Lower lobe of right lung (tissue), 2 donors: Measurements from ENCODE around the gene METTL22. TPM values are rescaled to one million over a fixed set of nuclear protein-coding genes. Genes with fewer than 3 reads are reported as not detected.

Experiments used
- ATAC-seq, 2 donors: fragments of 200-7000 bp; cut with Tn5 transposase; one replicate each; pipeline ENCODE4 v1.9.1; 2020 to 2022; ENCODE audit warnings: mild to moderate bottlenecking in 2 of 2, moderate library complexity in 2 of 2
- DNase-seq: peaks from one replicate; pipeline ENCODE4 v3.0.0-alpha.2; 2020
- H3K27ac ChIP-seq: fragments of 200-600 bp; one replicate; pipeline ENCODE4 v1.8.0; 2022
- H3K27me3 ChIP-seq: fragments of 200-600 bp; one replicate; pipeline ENCODE4 v1.8.0; 2022; ENCODE audit warnings: low read depth
- H3K36me3 ChIP-seq: fragments of 200-600 bp; one replicate; pipeline ENCODE4 v1.8.0; 2022; ENCODE audit warnings: mild to moderate bottlenecking
- H3K4me1 ChIP-seq: fragments of 200-600 bp; one replicate; pipeline ENCODE4 v1.8.0; 2022
- H3K4me3 ChIP-seq: fragments of 200-600 bp; one replicate; pipeline ENCODE4 v1.8.0; 2022; ENCODE audit warnings: mild to moderate bottlenecking
- H3K9me3 ChIP-seq: fragments of 200-600 bp; one replicate; pipeline ENCODE4 v1.8.0; 2022
- intact Hi-C: fragments of 100-400 bp; cut with DNase I; formaldehyde crosslinking; loops from one replicate; pipeline ENCODE4 v1.11.0; 2022
- long read RNA-seq: library from polyadenylated mRNA; unstranded; transcript quantifications from one replicate; pipeline ENCODE4 v2.0.0, GENCODE V29; 2021
- total RNA-seq: library from RNA; stranded (reverse); fragmentation: NEBNext Ultra II Directional; extraction: Animal tissue kit (Norgen Biotek cat#: 25700); gene quantifications from one replicate; pipeline ENCODE4 v1.2.1, GENCODE V29; 2021
- TF ChIP-seq, protein P1 (sequence below): fragments of 200-600 bp; IDR thresholded peaks from one replicate; pipeline ENCODE4 v1.8.0; 2022; ENCODE audit warnings: antibody characterized with exemption, mild to moderate bottlenecking
- donor health status: DM: no; HTN: yes; CAD: no; lungs with severe emphysema.

METTL22 gene, protein sequence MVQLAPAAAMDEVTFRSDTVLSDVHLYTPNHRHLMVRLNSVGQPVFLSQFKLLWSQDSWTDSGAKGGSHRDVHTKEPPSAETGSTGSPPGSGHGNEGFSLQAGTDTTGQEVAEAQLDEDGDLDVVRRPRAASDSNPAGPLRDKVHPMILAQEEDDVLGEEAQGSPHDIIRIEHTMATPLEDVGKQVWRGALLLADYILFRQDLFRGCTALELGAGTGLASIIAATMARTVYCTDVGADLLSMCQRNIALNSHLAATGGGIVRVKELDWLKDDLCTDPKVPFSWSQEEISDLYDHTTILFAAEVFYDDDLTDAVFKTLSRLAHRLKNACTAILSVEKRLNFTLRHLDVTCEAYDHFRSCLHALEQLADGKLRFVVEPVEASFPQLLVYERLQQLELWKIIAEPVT
- total RNA-seq, result 43.5 TPM
- long read RNA-seq, full-length matches to known transcripts, result 4 of 18 reads
- long read RNA-seq, partial matches to known transcripts, result 5 of 18 reads
- long read RNA-seq, other reads (novel, unspliced or antisense), result 9 of 18 reads

DNA sequence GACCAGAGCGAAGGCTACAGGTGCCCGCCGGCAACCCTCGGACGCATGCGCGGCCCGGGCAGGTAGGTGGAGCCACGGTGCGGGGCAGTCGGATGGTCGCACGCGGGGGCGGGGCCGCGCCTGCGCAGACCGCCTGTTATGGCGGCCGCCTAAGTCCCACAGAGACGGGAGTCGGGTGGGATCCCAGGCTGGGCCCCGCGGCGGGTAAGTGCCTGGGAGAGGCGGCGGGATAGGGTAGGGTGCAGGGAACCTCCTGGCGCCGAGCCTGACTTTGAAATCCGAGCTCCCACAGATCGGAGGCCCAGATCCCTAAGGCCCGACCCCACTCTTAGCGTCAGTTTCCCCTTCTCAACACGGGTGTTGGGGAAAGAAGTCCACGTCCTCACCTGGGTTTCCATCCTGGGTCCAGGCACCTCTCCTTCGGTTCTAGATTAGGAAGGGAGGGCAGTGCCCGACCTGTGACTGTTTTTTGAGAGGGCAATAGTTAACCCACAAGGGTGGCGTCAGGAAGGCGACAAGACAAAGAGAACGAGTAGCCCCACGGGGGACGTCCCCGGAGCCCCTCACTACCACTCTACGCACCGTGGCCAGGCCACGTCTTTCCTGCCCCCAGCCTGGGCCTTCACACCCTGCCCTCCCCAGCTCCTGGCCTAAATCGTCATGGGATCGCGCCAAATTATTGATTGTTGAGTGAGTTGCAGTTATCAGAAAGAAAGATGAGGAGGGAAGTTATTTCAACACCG is at the start of gene METTL22:
TSS of gene METTL22 (plus strand) at position 127 of the 743 bp plus-strand sequence. CDS start 3,968 bp downstream, outside the sequence.
- TF ChIP-seq, protein P1, sequence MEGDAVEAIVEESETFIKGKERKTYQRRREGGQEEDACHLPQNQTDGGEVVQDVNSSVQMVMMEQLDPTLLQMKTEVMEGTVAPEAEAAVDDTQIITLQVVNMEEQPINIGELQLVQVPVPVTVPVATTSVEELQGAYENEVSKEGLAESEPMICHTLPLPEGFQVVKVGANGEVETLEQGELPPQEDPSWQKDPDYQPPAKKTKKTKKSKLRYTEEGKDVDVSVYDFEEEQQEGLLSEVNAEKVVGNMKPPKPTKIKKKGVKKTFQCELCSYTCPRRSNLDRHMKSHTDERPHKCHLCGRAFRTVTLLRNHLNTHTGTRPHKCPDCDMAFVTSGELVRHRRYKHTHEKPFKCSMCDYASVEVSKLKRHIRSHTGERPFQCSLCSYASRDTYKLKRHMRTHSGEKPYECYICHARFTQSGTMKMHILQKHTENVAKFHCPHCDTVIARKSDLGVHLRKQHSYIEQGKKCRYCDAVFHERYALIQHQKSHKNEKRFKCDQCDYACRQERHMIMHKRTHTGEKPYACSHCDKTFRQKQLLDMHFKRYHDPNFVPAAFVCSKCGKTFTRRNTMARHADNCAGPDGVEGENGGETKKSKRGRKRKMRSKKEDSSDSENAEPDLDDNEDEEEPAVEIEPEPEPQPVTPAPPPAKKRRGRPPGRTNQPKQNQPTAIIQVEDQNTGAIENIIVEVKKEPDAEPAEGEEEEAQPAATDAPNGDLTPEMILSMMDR, result no peak
- H3K27ac ChIP-seq, result peak within 1 kb of the TSS; percentile 92
- no peaks in the 10 kb centered on the region for H3K9me3 ChIP-seq
- intact Hi-C loops, result no loop called here
- peak; percentile 94 for DNase-seq
- peak; percentile 98 to 100 for ATAC-seq
- no peaks in the 10 kb centered on the region for H3K27me3 ChIP-seq
- peaks cover 13% of the 10 kb centered on the region for H3K36me3 ChIP-seq
- H3K4me1 ChIP-seq, result peaks cover 14% of the 10 kb centered on the region
- H3K4me3 ChIP-seq, result peak within 1 kb of the TSS; percentile 99

DNA sequence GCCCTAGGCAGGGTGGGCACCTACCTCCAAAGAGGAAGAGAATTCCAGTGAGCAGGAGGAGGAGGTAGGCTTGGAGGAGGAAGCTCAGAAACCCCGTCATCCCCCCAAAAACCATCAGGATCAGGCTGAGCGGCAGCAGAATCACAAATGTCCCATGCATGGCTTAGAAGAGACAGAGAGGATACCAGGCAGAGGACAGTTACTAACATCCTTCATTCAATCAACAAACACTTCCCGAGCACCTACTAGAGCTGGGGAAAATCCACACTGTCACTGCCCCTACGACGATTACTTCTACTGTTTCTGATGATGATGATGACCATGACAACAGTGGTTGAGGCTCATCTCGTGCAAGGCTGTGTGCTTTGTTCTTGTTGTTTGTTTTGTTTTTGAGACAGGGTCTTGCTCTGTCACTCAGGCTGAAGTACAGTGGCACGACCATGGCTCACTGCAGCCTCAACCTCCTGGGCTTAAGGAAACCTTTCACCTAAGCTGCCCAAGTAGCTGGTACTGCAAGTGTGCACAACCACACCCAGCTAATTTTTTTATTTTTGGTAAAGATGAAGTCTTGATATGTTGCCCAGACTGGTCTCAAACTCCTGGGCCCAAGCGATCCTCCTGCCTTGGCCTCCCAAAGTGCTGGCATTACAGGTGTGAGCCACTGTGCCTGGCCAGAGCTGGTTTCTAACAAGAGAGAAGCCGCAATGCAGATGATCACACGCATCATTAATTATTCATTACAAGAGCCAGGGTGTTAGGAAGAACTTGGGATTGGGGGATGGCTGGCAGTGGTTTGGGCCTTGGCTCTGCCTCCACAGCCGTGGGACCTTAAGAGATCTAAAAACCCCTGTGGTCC is 49.2 kb upstream of the METTL22 start:
- Histone ChIP-seq H3K4me3 (no peak overlapping the region), H3K4me1 (no peaks in the 10 kb centered on the region), H3K27ac (no peak overlapping the region), H3K27me3 (peaks cover 41% of the 10 kb centered on the region), H3K36me3 (no peaks in the 10 kb centered on the region), H3K9me3 (no peaks in the 10 kb centered on the region)
- intact Hi-C loops, result no loop called here
- TF ChIP-seq, protein P1, result no peak
- ATAC-seq (no peak), DNase-seq (no peak)

DNA sequence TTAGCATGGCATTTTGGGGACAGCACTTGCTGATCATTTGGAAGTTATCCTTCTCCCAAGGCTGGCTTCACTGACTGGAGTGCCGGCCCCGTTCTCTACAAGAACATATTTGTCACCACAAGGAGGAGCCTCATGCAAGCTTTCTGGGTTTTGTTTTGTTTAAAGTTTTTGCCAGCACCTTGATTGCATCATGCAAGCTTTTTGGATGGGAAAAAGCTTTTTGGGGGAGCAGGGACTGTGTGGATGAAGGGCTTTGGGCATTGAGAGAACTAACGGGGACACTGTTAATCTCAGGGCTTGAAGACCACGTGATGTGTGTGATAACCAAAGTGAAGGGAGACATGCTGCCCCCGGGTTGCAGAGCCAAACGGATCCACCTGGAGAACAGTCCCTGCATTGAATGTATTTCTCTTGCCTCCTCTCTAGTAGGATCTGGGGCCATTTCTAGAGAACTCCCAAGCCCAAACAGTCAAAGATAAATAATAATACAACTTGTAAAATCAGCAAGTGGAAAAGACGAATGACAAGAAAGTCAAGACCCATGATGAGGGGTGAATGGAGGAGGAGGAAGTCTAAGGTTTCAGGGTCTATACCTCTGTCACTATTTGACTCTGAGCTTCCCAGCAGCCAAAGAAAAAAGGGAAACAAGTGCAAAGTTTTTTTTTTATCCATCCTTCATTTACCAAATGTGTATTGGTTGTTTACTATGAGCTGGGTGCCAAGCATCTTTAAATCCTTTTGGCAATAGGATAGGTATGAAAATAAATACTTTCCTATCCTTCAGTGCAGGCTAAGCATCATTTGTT is 48.4 kb upstream of the METTL22 start:
- Histone ChIP-seq H3K27me3 (peaks cover 41% of the 10 kb centered on the region), H3K27ac (no peak overlapping the region), H3K36me3 (no peaks in the 10 kb centered on the region), H3K4me3 (no peak overlapping the region), H3K4me1 (no peaks in the 10 kb centered on the region), H3K9me3 (no peaks in the 10 kb centered on the region)
- no peak for DNase-seq
- intact Hi-C loops, result no loop called here
- TF ChIP-seq, protein P1, result peak; percentile 34
- peak; percentile 9 to 35 for ATAC-seq

DNA sequence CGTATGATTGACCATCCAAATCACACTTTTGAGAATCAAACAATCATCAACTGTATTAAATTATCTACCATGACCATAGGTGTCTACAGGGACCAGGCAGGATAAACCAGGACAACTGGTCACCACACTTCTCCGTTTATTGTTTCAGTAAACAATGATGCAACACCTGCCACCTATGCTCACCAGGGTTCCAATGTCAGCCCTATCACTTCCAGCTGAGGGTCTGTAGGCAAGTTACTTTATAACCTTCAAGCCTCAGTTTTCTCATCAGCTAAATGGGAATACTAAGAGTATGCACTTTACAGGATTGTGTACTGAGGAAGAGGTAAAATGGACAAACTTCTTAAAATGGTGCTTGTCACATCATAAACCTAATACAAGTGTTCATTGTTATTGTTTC is 46.1 kb upstream of the METTL22 start:
- Histone ChIP-seq H3K27me3 (peaks cover 29% of the 10 kb centered on the region), H3K4me1 (no peaks in the 10 kb centered on the region), H3K9me3 (no peaks in the 10 kb centered on the region), H3K27ac (no peak overlapping the region), H3K4me3 (no peak overlapping the region), H3K36me3 (no peaks in the 10 kb centered on the region)
- intact Hi-C loops, result no loop called here
- ATAC-seq (no peak), DNase-seq (no peak)
- TF ChIP-seq, protein P1, result no peak
